Ishikawa (cell line): ENCODE results near the gene FCHO1.

Source experiments
- CREB1 ChIP-seq: IDR thresholded peaks from 2 replicates; pipeline ENCODE4 v1.6.1; 2012; ENCODE audit warnings: low read depth
- FOXM1 ChIP-seq: IDR thresholded peaks from 2 replicates; pipeline ENCODE4 v1.6.1; 2012; ENCODE audit warnings: low read depth, borderline replicate concordance
- NFIC ChIP-seq: IDR thresholded peaks from 2 replicates; pipeline ENCODE4 v1.6.1; 2012
- RAD21 ChIP-seq: IDR thresholded peaks from 2 replicates; pipeline ENCODE4 v1.6.1; 2012; ENCODE audit warnings: low read depth
- TAF1 ChIP-seq: IDR thresholded peaks from 2 replicates; pipeline ENCODE4 v1.6.1; 2012; ENCODE audit warnings: low read depth, mild to moderate bottlenecking
- YY1 ChIP-seq: IDR thresholded peaks from 2 replicates; pipeline ENCODE4 v1.6.1; 2012; ENCODE audit warnings: low read depth
- TF ChIP-seq, protein P1 (sequence below): IDR thresholded peaks from 2 replicates; pipeline ENCODE4 v1.6.1; 2012; ENCODE audit warnings: low read depth, mild to moderate bottlenecking
- TF ChIP-seq, protein P2 (sequence below): IDR thresholded peaks from 2 replicates; pipeline ENCODE4 v1.6.1; 2012

DNA sequence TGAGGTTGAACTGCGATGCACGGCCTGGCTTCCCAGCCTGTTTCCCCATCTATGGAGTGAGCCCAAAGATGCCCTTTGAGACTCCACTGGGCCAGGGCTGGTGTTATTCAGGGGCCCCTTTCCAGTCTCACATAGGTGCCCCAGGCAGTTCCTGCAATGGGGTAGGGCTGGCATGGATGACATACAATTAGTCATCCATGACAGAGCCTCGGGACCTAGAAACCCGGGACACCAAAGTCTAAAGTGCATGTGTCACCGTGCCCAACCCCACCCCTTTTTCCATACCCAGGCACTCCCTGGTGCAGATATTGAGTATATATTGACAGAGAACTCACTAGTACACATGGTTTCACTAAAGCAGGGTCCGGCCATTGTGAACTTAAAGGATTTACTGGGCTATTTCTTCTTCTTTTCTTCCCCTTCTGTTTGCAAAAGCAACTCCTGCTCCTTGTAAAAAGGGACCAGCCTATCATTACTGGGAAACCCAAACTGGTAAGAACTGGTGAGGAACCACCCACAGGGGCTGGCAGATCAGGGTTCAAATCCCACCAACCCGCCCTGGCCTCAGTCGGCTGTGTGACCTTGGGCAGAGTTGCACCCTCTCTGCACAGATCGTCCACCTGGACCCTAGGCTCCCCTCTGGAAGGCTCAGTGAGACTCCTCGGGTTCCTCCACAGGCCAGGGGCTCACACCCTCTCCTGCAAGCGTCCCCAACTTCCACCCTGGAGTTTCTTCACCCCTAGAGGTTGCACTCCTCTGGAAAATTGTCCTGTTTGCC lies 46.3 kb downstream of the FCHO1 start:
- TF ChIP-seq, protein P1, sequence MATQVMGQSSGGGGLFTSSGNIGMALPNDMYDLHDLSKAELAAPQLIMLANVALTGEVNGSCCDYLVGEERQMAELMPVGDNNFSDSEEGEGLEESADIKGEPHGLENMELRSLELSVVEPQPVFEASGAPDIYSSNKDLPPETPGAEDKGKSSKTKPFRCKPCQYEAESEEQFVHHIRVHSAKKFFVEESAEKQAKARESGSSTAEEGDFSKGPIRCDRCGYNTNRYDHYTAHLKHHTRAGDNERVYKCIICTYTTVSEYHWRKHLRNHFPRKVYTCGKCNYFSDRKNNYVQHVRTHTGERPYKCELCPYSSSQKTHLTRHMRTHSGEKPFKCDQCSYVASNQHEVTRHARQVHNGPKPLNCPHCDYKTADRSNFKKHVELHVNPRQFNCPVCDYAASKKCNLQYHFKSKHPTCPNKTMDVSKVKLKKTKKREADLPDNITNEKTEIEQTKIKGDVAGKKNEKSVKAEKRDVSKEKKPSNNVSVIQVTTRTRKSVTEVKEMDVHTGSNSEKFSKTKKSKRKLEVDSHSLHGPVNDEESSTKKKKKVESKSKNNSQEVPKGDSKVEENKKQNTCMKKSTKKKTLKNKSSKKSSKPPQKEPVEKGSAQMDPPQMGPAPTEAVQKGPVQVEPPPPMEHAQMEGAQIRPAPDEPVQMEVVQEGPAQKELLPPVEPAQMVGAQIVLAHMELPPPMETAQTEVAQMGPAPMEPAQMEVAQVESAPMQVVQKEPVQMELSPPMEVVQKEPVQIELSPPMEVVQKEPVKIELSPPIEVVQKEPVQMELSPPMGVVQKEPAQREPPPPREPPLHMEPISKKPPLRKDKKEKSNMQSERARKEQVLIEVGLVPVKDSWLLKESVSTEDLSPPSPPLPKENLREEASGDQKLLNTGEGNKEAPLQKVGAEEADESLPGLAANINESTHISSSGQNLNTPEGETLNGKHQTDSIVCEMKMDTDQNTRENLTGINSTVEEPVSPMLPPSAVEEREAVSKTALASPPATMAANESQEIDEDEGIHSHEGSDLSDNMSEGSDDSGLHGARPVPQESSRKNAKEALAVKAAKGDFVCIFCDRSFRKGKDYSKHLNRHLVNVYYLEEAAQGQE: no peak
- TF ChIP-seq RAD21: no peak; the same call in 1 of the 2 replicates
- TF ChIP-seq, protein P2, sequence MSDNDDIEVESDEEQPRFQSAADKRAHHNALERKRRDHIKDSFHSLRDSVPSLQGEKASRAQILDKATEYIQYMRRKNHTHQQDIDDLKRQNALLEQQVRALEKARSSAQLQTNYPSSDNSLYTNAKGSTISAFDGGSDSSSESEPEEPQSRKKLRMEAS: peak; percentile 24; the same call in 1 of the 2 replicates
- TF ChIP-seq FOXM1: peak; percentile 26; the same call in 1 of the 2 replicates
- no peak for TF ChIP-seq TAF1
- TF ChIP-seq YY1: no peak; the same call in 1 of the 2 replicates
- peak; percentile 19; the same call in 1 of the 2 replicates for TF ChIP-seq NFIC
- no peak for TF ChIP-seq CREB1
